Activated CD4-positive, alpha-beta T cell treated with anti-CD3 and anti-CD28 coated beads, Interleukin-2, amount 10 ng/mL, durations not matched to agents 7 days and 5 days (primary cell): Measurements from ENCODE around the gene EPHA4. TPM values are rescaled to one million over a fixed set of nuclear protein-coding genes. Genes with fewer than 3 reads are reported as not detected.

Experiments used
- CTCF ChIA-PET: fragments of 350-600 bp; sonication (Branson Sonifier 250); formaldehyde crosslinking; loops from one replicate; lab custom pipeline; 2021; ENCODE audit warnings: antibody characterized with exemption; lab: Charles Lee
- POLR2A ChIA-PET: fragments of 350-600 bp; sonication (Branson Sonifier 250); formaldehyde crosslinking; loops from one replicate; lab custom pipeline; 2021; ENCODE audit warnings: antibody characterized with exemption; lab: Charles Lee
- DNase-seq: peaks from one replicate; pipeline ENCODE4 v3.0.0-alpha.2; 2020
- H3K27ac Mint-ChIP-seq: one replicate; pipeline ENCODE4 v1.8.0; 2021; ENCODE audit warnings: mild to moderate bottlenecking, moderate library complexity, mixed read lengths
- H3K27me3 Mint-ChIP-seq: one replicate; pipeline ENCODE4 v1.8.0; 2021; ENCODE audit warnings: mixed read lengths
- H3K36me3 Mint-ChIP-seq: one replicate; pipeline ENCODE4 v1.8.0; 2021; ENCODE audit warnings: low read depth, mixed read lengths
- H3K4me1 Mint-ChIP-seq: one replicate; pipeline ENCODE4 v1.8.0; 2021; ENCODE audit warnings: mixed read lengths
- H3K4me3 Mint-ChIP-seq: one replicate; pipeline ENCODE4 v1.8.0; 2021; ENCODE audit warnings: mild to moderate bottlenecking, moderate library complexity, mixed read lengths
- H3K9me3 Mint-ChIP-seq: one replicate; pipeline ENCODE4 v1.8.0; 2021; ENCODE audit warnings: mixed read lengths
- total RNA-seq, 2 experiments: library from RNA; stranded (reverse); gene quantifications; one replicate each; pipeline ENCODE4 v1.2.3, GENCODE V29; 2021

EPHA4 gene
- total RNA-seq, 2 experiments from 2014 or later: 28.2 to 29.3 TPM

DNA sequence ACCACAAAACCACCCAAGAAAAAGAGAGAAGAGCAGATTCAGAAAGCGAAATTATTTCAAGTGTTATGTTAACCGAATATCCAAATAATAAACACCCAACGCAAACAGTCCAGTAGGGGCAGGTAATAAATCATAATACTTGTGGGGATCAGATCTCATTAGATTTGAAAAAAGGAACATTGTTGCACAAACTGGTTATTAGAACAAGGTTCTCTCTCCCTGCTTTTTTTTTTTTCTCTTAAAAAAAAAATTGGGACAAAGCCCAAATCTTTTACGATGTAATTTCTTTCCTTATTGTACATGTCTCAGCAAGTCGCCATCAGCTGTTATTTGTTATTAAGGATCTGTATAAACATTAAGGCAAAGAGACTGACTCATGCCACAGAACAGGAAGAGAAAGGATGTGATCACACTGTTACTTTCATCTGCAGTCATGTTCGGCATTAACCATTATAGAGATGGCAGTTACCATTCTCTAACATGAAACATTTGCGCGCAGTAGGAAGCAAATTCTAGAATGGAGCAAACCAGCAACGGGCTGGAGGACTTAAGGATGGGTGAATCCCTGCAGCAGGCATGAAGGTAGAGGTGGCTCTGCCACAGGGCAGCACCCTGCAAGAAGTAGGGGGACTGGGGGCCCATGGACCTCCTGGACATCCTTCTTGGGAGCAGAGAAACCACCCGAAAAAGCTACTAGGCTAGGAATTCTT, 42.0 kb downstream of the EPHA4 start:
- ChIA-PET CTCF (no interaction called here), POLR2A (no interaction called here)
- H3K9me3 Mint-ChIP-seq: peaks cover 9% of the 10 kb centered on the region
- H3K27me3 Mint-ChIP-seq: no peaks in the 10 kb centered on the region
- H3K27ac Mint-ChIP-seq: peak overlapping the region; percentile 80
- H3K4me3 Mint-ChIP-seq: peak overlapping the region; percentile 21
- no peak for DNase-seq
- H3K36me3 Mint-ChIP-seq: peaks cover 30% of the 10 kb centered on the region
- H3K4me1 Mint-ChIP-seq: peaks cover 45% of the 10 kb centered on the region

DNA sequence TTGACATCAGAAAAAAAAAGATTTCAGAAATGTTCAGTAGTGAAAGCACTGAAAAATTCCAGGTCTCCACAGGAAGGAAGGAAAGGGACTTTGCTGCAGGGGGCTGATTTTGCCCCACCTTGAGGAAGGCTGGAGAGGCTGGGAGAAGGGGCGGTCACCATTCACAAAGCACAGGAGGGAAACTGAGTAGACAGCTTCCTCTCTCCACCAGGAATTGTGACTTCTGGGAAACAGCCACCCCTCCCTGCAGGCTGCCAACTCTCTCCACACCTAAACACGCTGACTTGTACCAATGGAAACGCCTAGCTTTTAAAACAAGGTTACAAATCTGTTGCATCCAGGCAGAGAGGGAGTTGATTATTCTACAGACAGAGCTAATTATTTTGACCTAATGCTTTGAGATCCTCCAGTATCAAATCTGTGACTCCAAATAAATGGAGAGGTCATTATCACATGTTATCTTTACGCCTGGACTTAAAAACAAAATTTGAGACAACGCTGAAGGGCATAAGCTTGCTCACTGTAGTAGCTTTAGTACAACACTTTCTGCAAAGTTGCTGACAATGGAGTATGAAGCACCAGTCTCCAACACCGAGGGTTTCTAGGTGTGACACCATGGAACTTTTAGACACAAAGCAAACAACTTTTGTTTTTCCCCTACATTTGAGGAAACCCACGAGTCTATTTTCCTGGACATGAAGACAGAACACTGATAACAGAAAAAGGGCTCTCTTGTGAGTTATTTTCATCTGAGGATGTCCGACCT, 42.7 kb downstream of the EPHA4 start:
- Mint-ChIP-seq H3K9me3 (peaks cover 9% of the 10 kb centered on the region), H3K36me3 (peaks cover 32% of the 10 kb centered on the region), H3K27ac (peak overlapping the region; percentile 80), H3K4me3 (peak overlapping the region; percentile 21), H3K27me3 (no peaks in the 10 kb centered on the region), H3K4me1 (peaks cover 45% of the 10 kb centered on the region)
- ChIA-PET CTCF (no interaction called here), POLR2A (no interaction called here)
- DNase-seq: no peak

DNA sequence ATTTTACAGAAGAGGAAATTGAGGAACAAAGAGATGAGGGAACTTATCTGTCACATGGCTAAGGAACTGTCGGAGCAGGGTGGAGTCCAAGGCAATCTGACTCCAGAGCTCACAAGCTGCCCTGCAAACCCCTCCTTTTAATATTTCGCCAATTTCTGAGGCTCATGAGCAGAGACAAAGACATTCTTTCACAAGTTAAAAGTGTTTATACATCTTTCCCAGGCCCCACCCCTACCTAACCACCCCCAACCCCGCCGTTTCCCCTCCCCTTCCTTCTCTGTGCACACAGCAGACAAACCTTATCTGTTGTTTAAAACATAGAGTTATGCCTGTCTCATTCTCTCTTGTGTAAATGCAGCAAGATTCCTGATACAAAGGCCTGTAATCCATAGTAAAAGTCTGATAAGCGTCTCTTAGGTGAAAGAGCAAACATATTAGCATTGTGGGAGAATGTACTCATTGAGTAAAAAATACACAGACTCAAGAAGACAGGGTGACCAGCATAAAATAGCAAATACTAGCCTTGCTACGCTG, 44.3 kb downstream of the EPHA4 start:
- H3K36me3 Mint-ChIP-seq: peaks cover 30% of the 10 kb centered on the region
- POLR2A ChIA-PET: no interaction called here
- H3K9me3 Mint-ChIP-seq: peaks cover 7% of the 10 kb centered on the region
- H3K4me3 Mint-ChIP-seq: peak overlapping the region; percentile 29
- peaks cover 45% of the 10 kb centered on the region for H3K4me1 Mint-ChIP-seq
- CTCF ChIA-PET: no interaction called here
- peak overlapping the region; percentile 84 for H3K27ac Mint-ChIP-seq
- no peaks in the 10 kb centered on the region for H3K27me3 Mint-ChIP-seq
- DNase-seq: peak; percentile 43

DNA sequence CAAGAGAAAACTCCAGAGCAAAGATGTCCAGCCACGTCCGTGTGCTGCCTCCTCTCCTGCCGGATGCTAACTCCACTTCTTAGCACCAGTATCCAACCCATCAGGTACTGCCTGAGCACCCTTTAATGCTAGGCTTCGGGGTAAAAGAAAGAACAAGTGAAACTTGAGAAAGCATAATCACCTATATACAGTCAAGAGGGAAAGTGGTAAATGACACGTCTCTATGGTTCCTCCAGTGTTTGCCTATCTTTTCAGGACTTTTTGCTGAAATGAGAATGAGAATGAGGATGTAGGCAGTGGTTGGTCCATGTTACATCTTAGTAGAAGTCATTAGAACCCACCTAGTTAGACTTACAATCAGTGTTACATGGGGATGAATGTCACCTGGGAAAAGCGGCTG, 47.9 kb downstream of the EPHA4 start:
- peaks cover 7% of the 10 kb centered on the region for H3K9me3 Mint-ChIP-seq
- no peak overlapping the region for H3K27ac Mint-ChIP-seq
- H3K36me3 Mint-ChIP-seq: peaks cover 37% of the 10 kb centered on the region
- DNase-seq: no peak
- ChIA-PET POLR2A (no interaction called here), CTCF (no interaction called here)
- H3K4me1 Mint-ChIP-seq: peaks cover 27% of the 10 kb centered on the region
- no peaks in the 10 kb centered on the region for H3K27me3 Mint-ChIP-seq
- no peak overlapping the region for H3K4me3 Mint-ChIP-seq

DNA sequence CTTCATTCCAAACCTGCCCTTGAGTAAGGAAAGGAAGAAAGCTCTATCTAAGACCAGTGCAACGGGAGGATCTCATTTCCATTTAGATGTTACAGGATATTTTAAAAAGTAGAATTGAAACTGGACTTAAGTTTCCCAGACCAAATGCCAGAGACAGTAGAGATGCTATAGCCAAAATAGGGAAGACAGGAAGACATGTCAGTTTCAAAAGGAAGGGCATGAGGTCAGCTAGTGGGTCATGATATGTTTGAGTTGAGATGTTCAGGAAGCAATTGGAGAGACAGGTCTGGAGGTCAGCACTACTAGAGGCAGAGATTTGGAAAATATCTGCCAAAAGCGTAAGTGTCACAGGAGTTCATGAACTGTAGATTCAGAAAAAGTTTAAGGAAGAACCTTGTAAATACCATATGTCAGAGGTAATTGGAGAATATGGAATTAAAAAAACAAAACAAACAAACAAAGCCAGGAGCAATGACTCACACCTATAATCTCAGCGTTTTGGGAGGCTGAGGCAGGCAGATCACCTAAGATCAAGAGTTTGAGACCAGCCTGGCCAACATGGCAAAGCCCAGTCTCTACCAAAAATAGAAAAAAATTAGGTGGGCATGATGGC, 50.8 kb downstream of the EPHA4 start:
- ChIA-PET POLR2A (no interaction called here), CTCF (interaction anchor here (1.8 kb wide), 1 partner anchor 10 kb away, joined by 4 read pairs; no protein-coding TSS in a partner anchor)
- H3K36me3 Mint-ChIP-seq: peaks cover 26% of the 10 kb centered on the region
- H3K4me3 Mint-ChIP-seq: no peak overlapping the region
- no peak overlapping the region for H3K27ac Mint-ChIP-seq
- no peak for DNase-seq
- H3K27me3 Mint-ChIP-seq: no peaks in the 10 kb centered on the region
- H3K4me1 Mint-ChIP-seq: peaks cover 5% of the 10 kb centered on the region
- H3K9me3 Mint-ChIP-seq: peaks cover 5% of the 10 kb centered on the region

- no peak overlapping the region for H3K27ac Mint-ChIP-seq
- peaks cover 5% of the 10 kb centered on the region for H3K9me3 Mint-ChIP-seq
- no peak overlapping the region for H3K4me3 Mint-ChIP-seq
- peaks cover 10% of the 10 kb centered on the region for H3K4me1 Mint-ChIP-seq
- H3K36me3 Mint-ChIP-seq: peaks cover 25% of the 10 kb centered on the region
- no peak for DNase-seq
- H3K27me3 Mint-ChIP-seq: no peaks in the 10 kb centered on the region
- CTCF ChIA-PET: interaction anchor here (1.2 to 1.6 kb wide), 3 partner anchors 12 to 1959 kb away, joined by 3 to 4 read pairs (median 3); no protein-coding TSS in a partner anchor
- POLR2A ChIA-PET: no interaction called here
Observed at GRCh38 chr2:221518935-221519625, 53.0 kb downstream of the EPHA4 start.

- H3K4me1 Mint-ChIP-seq: peaks cover 10% of the 10 kb centered on the region
- ChIA-PET POLR2A (no interaction called here), CTCF (interaction anchor here (1.0 to 1.3 kb wide), 4 partner anchors 11 to 1958 kb away, joined by 3 to 5 read pairs (median 3); no protein-coding TSS in a partner anchor)
- H3K36me3 Mint-ChIP-seq: peaks cover 27% of the 10 kb centered on the region
- no peak overlapping the region for H3K4me3 Mint-ChIP-seq
- peaks cover 5% of the 10 kb centered on the region for H3K9me3 Mint-ChIP-seq
- H3K27ac Mint-ChIP-seq: no peak overlapping the region
- H3K27me3 Mint-ChIP-seq: no peaks in the 10 kb centered on the region
- DNase-seq: peak; percentile 72
Observed at GRCh38 chr2:221518201-221518934, 53.7 kb downstream of the EPHA4 start.

DNA sequence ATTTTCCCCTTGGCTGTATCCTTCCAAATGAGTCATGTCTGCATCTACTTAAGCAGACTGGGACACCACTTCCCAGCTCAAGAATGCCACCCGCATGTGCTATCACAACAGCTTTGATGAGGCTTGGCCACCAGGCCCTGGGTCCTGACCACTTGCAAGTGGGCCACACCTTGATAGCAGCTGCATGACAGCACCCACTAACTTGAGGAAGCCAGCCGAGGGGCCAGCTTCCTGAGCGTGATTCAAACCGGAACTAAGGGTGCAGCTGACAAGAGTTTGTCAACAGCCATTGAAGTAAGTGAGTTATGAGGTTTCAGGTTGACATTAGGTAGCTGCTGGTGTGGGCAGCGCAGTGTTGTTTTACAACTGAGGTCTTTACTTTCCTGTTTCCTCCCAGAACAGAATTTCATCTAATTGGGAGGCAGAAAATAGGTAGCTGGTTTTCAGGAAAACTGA, 54.4 kb downstream of the EPHA4 start:
- DNase-seq: peak; percentile 87
- H3K9me3 Mint-ChIP-seq: peaks cover 5% of the 10 kb centered on the region
- no peaks in the 10 kb centered on the region for H3K27me3 Mint-ChIP-seq
- POLR2A ChIA-PET: no interaction called here
- H3K27ac Mint-ChIP-seq: no peak overlapping the region
- peaks cover 25% of the 10 kb centered on the region for H3K36me3 Mint-ChIP-seq
- H3K4me3 Mint-ChIP-seq: no peak overlapping the region
- CTCF ChIA-PET: interaction anchor here (1.0 to 1.3 kb wide), 4 partner anchors 10 to 1957 kb away, joined by 3 to 5 read pairs (median 3); no protein-coding TSS in a partner anchor
- H3K4me1 Mint-ChIP-seq: peaks cover 14% of the 10 kb centered on the region

DNA sequence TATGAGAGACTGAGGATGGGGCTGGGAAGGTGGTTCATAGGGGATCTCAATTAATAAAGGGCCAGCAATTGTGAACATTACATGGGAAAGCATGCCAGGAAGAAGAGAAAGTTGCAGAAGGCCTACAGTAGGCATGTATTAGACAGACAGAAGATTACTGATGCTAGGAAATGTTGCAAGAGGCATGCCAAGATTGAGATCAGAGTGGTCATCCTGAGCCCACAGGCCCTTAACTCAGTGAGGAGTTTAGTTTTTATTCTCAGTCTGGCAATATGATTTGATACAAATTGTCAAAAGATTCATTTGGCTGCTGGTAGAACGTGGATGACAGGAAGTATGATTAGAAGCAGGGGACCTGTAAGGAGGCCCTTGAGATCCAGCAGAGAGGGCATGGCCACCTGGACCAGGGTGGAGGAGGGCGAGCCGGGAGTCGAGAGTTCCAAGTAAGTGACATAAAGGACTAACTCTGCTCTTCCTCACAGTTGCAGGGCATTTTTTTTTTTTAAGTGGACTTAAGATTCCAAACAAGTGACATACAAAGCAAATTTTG, 54.9 kb downstream of the EPHA4 start:
- peaks cover 5% of the 10 kb centered on the region for H3K9me3 Mint-ChIP-seq
- peaks cover 26% of the 10 kb centered on the region for H3K36me3 Mint-ChIP-seq
- no peak overlapping the region for H3K27ac Mint-ChIP-seq
- H3K4me3 Mint-ChIP-seq: no peak overlapping the region
- CTCF ChIA-PET: interaction anchor here (1.0 to 1.3 kb wide), 2 partner anchors 9 to 56 kb away, joined by 3 to 5 read pairs; no protein-coding TSS in a partner anchor
- DNase-seq: peak; percentile 20
- peaks cover 19% of the 10 kb centered on the region for H3K4me1 Mint-ChIP-seq
- no peaks in the 10 kb centered on the region for H3K27me3 Mint-ChIP-seq
- POLR2A ChIA-PET: no interaction called here

DNA sequence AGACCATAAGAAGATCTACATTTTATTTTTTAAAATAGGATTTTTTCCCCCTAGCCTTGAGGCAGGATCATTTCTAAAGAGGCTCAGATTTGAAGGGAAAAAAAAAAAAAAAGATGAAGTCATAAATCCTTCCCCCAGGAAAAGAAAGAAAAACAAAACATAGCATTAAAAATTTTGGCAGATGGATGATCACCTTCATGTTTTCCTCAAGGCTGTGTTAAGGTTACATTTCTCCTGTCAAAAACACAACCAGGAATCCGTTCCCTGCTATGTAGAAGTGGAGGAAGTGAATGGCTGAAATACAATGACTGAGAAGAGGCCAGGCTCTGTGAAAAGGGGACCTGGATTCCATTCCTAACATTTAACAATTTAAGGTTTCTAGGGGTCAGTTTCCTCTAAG, 56.2 kb downstream of the EPHA4 start:
- DNase-seq: no peak
- H3K27me3 Mint-ChIP-seq: peaks cover 3% of the 10 kb centered on the region
- H3K36me3 Mint-ChIP-seq: peaks cover 22% of the 10 kb centered on the region
- H3K27ac Mint-ChIP-seq: peak overlapping the region; percentile 10
- POLR2A ChIA-PET: no interaction called here
- CTCF ChIA-PET: no interaction called here
- H3K4me1 Mint-ChIP-seq: peaks cover 20% of the 10 kb centered on the region
- H3K4me3 Mint-ChIP-seq: no peak overlapping the region
- peaks cover 2% of the 10 kb centered on the region for H3K9me3 Mint-ChIP-seq

- no peak for DNase-seq
- ChIA-PET POLR2A (no interaction called here), CTCF (no interaction called here)
- no peak overlapping the region for H3K4me3 Mint-ChIP-seq
- H3K9me3 Mint-ChIP-seq: peaks cover 4% of the 10 kb centered on the region
- peaks cover 3% of the 10 kb centered on the region for H3K27me3 Mint-ChIP-seq
- no peak overlapping the region for H3K27ac Mint-ChIP-seq
- peaks cover 21% of the 10 kb centered on the region for H3K4me1 Mint-ChIP-seq
- peaks cover 21% of the 10 kb centered on the region for H3K36me3 Mint-ChIP-seq
Observed at GRCh38 chr2:221514305-221515040, 57.6 kb downstream of the EPHA4 start.
